Stomach (tissue), 4 donors: ENCODE data around the gene ZFAND2B.

Source experiments
- EP300 ChIP-seq: sonication (generic); formaldehyde crosslinking; IDR thresholded peaks from one replicate; pipeline ENCODE4 v1.6.1; 2017; ENCODE audit warnings: antibody characterized with exemption
- POLR2A ChIP-seq, 4 donors: fragments of 450-650 bp; IDR thresholded peaks; one replicate each; pipeline ENCODE4 v1.6.1; 2016; ENCODE audit warnings: antibody characterized with exemption in 4 of 4, control low read depth in 2 of 4, mild to moderate bottlenecking in 1 of 4, moderate library complexity in 1 of 4
- POLR2AphosphoS5 ChIP-seq, 3 donors: sonication (generic); formaldehyde crosslinking; IDR thresholded peaks; one replicate each; pipeline ENCODE4 v1.6.1; 2016; ENCODE audit warnings: antibody characterized with exemption in 3 of 3
- TF ChIP-seq, protein P1 (sequence below), 7 experiments: fragments of 450-650 bp in 4 of 7; fragments of 200-600 bp in 3 of 7; sonication (generic) in 3 of 7; IDR thresholded peaks; one replicate each; pipeline ENCODE4 v1.5.1; 2016 to 2019; ENCODE audit warnings: antibody characterized with exemption in 7 of 7, control low read depth in 2 of 7, mild to moderate bottlenecking in 1 of 7

DNA sequence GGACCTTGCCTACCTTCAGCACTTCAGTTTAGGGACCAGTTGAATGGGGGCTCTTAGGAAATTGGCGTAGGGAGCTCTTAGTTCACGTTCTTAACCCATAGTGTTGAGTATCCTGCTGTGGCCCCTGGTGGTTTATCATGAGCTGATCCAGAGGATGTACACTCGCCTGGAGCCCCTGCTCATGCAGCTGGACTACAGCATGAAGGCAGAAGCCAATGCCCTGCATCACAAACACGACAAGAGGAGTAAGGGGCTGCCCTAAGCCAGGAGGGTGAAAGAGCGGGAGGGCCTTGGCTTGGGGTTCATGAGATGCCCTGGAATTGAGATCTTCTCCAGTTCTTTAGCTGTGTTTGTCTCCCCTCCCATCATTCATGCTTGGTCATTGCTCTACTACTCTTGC, 25.6 kb upstream of the ZFAND2B start:
- TF ChIP-seq, protein P1, sequence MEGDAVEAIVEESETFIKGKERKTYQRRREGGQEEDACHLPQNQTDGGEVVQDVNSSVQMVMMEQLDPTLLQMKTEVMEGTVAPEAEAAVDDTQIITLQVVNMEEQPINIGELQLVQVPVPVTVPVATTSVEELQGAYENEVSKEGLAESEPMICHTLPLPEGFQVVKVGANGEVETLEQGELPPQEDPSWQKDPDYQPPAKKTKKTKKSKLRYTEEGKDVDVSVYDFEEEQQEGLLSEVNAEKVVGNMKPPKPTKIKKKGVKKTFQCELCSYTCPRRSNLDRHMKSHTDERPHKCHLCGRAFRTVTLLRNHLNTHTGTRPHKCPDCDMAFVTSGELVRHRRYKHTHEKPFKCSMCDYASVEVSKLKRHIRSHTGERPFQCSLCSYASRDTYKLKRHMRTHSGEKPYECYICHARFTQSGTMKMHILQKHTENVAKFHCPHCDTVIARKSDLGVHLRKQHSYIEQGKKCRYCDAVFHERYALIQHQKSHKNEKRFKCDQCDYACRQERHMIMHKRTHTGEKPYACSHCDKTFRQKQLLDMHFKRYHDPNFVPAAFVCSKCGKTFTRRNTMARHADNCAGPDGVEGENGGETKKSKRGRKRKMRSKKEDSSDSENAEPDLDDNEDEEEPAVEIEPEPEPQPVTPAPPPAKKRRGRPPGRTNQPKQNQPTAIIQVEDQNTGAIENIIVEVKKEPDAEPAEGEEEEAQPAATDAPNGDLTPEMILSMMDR (IDR thresholded peaks at IDR 0.05), result no peak
- TF ChIP-seq EP300, result no peak
- TF ChIP-seq POLR2A (IDR thresholded peaks at IDR 0.05), result no peak
- TF ChIP-seq POLR2AphosphoS5 (IDR thresholded peaks at IDR 0.05), result no peak
